ENCODE data around the gene OR13J1.

The OR13J1 gene

GRCh38 chr9:35834260-35835215 lies 35.7 kb downstream of the OR13J1 start:
- DNase-seq (ENCODE audit: low read depth, low spot score) = no peak

GRCh38 chr9:35832814-35833213 lies 37.4 kb downstream of the OR13J1 start:
- DNase-seq (ENCODE audit: low read depth, low spot score) = no peak

- DNase-seq (ENCODE audit: low read depth, low spot score) = no peak
Observed at GRCh38 chr9:35831040-35831439, 39.2 kb downstream of the OR13J1 start.

- no peak for DNase-seq (ENCODE audit: low read depth, low spot score)
Observed at GRCh38 chr9:35829764-35830096, 40.5 kb downstream of the OR13J1 start.

DNA sequence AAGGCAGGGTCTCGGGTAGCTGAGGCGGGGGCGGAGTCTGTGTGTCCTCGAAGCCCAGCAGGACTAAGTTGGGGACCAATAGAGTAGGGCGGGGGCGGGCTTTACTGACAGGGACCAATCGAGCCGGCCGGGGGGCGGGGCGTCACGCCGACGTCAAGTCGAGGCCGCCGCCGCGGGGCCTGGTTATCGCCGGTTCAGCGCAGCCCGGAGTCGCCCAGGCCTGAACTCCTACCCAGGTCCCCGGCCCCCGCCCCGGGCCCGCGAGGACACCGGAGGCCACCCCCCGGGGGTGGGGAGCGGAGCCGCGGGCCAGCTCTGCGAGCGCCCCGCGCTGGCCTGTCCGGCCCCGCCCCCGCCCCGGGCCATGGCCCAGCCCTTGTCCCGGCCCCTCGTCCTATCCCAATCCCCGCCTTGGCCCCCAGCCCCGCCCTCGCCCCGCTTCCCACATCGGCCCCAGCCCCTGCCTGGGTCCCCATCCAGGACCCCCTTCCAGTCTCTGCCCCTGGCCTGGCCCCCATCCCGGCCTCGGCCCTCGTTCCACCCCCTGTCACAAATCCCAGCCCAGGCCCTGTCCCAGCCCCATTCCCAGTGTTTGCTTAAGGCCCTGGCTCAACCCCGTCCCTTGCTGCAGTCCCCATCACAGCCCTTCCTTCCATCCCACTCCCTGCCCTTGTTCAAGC lies 41.0 kb downstream of the OR13J1 start, which contains the start of gene TMEM8B:
TSS of gene TMEM8B (plus strand) at position 145 of the 680 bp plus-strand sequence. CDS start at position 365, 220 bp downstream.
- peak; percentile 97 for DNase-seq (ENCODE audit: low read depth, low spot score)

DNA sequence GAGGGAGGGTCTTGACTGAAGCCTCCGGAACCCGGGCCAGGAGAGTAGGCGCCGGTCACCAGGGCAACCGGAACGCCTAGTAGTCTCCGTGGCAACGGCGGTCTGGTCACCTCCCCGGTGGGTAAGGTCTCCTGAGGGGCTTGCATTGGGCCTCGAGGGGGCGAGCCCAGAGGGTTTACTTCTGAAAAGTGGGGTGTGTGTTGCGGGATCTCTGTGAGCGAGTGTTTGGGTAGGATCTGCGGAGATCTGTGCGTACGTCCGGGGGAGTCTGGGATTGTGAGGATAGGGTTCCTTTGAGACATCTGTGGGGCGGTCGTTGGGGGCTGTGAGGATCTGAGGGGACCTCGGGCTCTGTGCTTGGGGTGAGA lies 41.5 kb downstream of the OR13J1 start, which contains the start of gene FAM221B:
TSS of gene FAM221B (minus strand) at position 17 of the 368 bp plus-strand sequence. CDS start 2,571 bp downstream, outside the sequence.
- no peak for DNase-seq (ENCODE audit: low read depth, low spot score)

DNA sequence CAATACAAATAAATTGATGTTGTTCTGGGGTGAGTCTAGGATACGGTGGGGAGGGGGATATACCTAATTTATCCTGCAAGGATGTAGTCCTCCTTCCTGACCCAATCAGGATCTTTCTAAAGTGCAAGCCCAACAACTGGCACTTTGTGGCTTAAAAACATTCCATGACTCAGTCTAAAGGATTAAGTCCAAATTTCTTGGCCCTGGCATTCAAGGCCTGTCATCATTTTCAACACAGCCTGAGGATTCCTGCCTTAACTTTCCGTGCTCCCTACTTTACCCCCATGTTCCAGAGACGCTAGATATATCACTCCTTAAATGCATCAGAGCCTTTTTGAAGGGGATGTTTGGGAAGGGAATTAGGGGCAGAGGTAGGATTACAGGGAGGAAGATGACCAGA lies 42.7 kb downstream of the OR13J1 start:
- peak; percentile 53 for DNase-seq (ENCODE audit: low read depth, low spot score)

- peak; percentile 73 for DNase-seq (ENCODE audit: low read depth, low spot score)
Observed at GRCh38 chr9:35826071-35826701, 44.0 kb downstream of the OR13J1 start.

DNA sequence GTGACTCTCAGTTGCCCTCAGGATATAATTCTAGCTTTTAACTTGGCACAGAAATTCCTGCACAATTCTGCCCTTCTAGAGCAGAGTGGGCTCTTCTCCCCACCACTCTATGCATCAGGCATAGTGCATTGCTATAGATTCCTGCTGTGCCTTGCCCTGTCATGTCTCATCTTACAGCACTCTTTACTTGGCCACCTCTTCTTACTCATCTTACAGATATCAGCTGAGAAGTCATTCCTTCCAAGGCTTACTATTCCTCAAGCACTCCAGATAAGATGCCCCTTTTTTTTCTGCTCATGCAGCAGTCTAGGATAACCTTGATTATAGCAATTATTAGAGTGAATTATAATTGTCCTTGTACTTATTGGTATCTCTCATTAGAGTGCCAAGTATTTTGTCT lies 47.3 kb downstream of the OR13J1 start:
- no peak for DNase-seq (ENCODE audit: low read depth, low spot score)

DNA sequence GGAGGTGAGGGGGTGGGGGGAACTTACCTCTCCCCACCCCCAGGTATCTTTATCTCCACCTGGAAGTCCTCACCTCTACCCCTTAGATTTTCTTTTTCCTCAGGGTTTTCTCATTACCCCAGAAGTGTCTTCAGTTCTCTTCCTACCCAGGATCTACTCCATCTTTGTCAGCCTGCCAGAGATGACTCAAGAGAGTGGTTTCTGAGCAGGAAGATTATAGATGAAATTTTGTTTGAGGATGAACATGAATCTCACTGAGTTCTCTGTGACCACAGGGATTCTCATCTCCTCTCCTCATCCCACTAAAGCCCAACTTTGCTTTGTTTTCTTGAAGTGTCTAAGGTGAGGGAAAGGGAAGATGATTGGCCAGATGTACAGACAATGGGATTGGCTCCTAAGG lies 50.1 kb downstream of the OR13J1 start:
- DNase-seq (ENCODE audit: low read depth, low spot score) = peak; percentile 42
